Right lobe of liver (tissue), 4 donors: ENCODE results near the gene IRF4.

Source experiments
- CTCF ChIP-seq, 4 donors: fragments of 200-600 bp in 3 of 4; fragments of 450-650 bp in 1 of 4; IDR thresholded peaks; one replicate each; pipeline versions ENCODE4 v1.5.1 to v1.8.0; 2016 to 2022; ENCODE audit warnings: antibody characterized with exemption in 4 of 4, mild to moderate bottlenecking in 2 of 4
- POLR2A ChIP-seq: fragments of 450-650 bp; IDR thresholded peaks from one replicate; pipeline ENCODE4 v1.6.1; 2017; ENCODE audit warnings: antibody characterized with exemption, mild to moderate bottlenecking
- donor health status: DM: no; HTN: no; CAD: no.
- donor health status: DM: no; HTN: no; CAD: no.
- donor health status: DM: no; HTN: yes; CAD: no.

- TF ChIP-seq CTCF (IDR thresholded peaks at IDR 0.05) (no peak), POLR2A (no peak)
Measured at GRCh38 chr6:390914-391558, 516 bp upstream of the IRF4 start.
